Astrocyte of the spinal cord (primary cell): ENCODE data around the gene SBF1.

ENCODE experiments used
- DNase-seq: peaks from one replicate; pipeline ENCODE4 v3.0.0; 2011; ENCODE audit warnings: low read depth, low spot score
- H3K4me3 ChIP-seq: 2 replicates; pipeline ENCODE4 v1.5.1; 2011; ENCODE audit warnings: low read depth, mild to moderate bottlenecking, low read length, moderate library complexity
- in situ Hi-C: cut with HindIII; loops from 2 replicates; pipeline ENCODE4 v1.10.0; 2017; ENCODE audit warnings: low sequenced_read_pairs
- TF ChIP-seq, protein P1 (sequence below): IDR thresholded peaks from 2 replicates; pipeline ENCODE4 v1.5.1; 2012; ENCODE audit warnings: low read depth, mild to moderate bottlenecking, low read length, inconsistent platforms

The SBF1 gene

DNA sequence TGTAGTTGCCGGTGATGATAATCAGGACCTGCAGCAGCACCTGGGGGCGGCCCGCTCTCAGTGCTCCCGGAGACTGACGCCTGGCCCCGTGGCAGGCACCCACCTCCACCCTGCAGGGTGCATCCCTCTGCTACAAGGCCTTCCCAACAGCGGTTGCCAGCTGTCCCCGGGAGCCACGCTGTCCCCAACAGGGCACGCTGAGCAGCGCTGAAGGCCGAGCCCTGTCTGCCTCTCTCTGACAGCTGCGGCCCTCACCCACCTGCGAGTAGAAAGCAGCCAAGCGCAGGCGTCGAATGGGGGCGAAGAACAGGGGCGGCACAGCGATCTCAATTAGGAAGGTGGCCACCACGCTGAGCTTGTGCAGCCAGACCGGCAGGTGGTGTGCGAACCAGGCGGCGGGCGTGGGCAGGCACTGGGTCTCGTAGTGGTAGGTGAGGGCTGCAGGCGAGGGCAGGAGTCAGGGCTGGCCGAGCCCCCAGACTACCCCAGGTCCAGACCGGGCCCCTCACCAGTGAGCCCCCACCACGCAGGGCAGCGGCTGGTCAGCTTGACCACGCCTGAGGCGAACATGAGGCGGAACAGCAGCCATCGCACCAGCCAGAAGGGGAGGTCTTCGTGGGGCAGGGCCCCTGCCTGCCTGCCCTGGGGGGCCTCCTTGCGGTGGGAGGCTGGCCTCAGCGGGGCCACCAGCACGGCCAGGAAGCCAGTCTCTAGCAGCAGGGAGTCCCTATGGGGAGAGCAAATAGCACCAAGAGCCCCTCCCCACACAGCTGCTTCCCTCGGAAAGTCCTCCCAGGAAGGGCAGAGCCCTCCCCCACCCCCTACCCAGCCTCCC, 31.2 kb upstream of the SBF1 start:
- in situ Hi-C loops = no loop called here

DNA sequence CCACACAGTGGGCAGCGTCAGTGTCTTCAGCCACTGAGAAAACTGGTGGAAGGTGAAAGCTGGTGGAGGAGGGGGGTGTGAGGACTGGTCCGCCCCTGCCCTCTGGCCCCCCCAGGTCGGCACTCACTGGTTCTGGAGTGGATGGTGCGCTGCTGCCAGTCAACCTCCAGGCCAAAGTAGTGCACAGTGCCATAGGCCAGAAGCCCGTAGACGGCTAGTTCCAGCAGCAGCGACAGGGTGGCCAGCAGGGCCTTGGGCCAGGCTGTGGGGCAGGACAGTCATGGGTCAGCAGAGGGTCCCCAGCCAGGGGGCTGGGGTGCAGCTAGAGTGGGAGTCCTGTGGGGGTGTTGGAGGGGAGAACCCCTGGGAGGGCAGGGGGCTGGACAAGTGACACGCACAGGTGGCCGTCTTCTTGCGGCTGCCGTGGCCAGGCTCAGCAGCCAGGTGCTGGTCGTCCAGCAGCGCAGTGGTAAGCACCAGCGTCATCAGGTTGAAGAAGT, 30.5 kb upstream of the SBF1 start:
- no peak overlapping the region for H3K4me3 ChIP-seq
- DNase-seq = no peak
- TF ChIP-seq, protein P1, sequence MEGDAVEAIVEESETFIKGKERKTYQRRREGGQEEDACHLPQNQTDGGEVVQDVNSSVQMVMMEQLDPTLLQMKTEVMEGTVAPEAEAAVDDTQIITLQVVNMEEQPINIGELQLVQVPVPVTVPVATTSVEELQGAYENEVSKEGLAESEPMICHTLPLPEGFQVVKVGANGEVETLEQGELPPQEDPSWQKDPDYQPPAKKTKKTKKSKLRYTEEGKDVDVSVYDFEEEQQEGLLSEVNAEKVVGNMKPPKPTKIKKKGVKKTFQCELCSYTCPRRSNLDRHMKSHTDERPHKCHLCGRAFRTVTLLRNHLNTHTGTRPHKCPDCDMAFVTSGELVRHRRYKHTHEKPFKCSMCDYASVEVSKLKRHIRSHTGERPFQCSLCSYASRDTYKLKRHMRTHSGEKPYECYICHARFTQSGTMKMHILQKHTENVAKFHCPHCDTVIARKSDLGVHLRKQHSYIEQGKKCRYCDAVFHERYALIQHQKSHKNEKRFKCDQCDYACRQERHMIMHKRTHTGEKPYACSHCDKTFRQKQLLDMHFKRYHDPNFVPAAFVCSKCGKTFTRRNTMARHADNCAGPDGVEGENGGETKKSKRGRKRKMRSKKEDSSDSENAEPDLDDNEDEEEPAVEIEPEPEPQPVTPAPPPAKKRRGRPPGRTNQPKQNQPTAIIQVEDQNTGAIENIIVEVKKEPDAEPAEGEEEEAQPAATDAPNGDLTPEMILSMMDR = no peak
- in situ Hi-C loops = no loop called here

More for the DNA sequence above, 31.2 kb upstream of the SBF1 start:
- TF ChIP-seq, protein P1 = no peak
- H3K4me3 ChIP-seq = peak overlapping the region; percentile 98
- DNase-seq = no peak

DNA sequence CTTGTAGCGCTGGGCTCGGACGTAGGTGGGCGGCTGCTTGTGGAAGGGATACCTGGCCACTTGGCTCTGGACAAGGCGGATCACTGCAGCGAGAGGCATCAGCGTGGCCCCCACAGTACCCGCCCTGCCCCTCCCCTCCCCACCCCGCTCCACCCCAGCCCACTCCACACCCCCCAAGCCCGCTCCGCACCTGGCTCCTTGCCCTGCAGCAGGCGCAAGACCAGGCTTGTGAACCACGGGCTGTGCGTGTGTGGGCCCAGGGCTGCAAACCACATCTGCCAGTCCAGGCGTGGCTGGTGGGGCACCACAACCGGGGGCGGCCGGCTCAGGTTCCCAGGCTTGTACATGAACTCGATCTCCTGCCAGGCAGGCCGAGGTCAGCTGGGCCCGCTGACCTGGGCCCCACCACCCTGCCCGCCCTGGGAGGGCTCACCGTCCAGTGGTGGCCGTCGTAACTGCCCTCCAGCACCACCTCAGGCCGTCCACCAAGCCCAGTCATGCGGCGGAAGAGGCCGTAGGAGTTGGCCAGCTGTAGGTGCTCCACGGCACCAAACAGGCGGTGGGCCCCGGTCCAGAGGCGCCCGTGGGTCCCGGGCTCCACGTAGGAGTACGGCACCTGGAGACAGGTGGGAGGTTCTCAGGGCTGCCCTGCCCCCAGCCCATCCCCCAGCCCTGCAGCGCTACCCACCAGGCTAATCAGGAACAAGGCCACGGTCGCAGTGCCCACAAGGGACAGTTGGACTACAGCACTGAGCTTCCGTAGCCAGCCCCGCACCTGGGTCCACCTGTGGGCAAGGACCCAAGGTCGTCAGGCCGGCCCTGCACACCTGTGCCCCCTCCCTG, 29.8 kb upstream of the SBF1 start:
- H3K4me3 ChIP-seq = no peak overlapping the region
- DNase-seq = no peak
- in situ Hi-C loops = no loop called here
- TF ChIP-seq, protein P1 = no peak

DNA sequence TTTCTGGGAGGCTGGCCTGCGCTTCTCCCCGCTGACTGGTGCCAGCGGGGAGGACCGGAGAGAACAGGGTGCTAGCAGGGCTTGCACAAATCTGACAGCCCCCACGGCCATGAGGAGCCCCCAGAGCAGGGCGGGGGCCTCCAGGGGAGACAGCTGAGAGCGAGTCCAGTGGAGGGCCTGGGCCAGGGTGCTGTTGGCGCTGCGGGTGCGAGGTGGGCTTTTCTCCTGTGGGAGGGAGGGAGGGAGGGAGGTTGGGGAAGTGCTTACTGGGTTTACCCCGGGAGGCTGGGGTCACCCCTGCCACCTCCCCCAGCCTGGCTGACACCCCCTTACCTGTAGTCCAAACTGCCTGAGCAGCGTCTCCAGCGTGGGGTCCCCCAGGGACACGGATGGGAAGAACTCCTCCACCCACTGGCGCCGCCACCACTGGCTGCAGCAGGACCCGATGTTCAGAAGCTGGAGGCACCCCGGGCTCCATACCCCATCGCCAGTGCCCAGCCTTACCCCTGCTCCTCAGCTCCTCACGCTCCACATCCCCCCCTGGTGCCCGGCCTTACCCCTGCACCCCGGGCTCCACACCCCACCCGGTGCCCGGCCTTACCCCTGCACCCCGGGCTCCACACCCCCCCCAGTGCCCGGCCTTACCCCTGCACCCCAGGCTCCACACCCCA, 28.8 kb upstream of the SBF1 start:
- in situ Hi-C loops = no loop called here
- no peak overlapping the region for H3K4me3 ChIP-seq
- TF ChIP-seq, protein P1 = peak; percentile 14
- no peak for DNase-seq

DNA sequence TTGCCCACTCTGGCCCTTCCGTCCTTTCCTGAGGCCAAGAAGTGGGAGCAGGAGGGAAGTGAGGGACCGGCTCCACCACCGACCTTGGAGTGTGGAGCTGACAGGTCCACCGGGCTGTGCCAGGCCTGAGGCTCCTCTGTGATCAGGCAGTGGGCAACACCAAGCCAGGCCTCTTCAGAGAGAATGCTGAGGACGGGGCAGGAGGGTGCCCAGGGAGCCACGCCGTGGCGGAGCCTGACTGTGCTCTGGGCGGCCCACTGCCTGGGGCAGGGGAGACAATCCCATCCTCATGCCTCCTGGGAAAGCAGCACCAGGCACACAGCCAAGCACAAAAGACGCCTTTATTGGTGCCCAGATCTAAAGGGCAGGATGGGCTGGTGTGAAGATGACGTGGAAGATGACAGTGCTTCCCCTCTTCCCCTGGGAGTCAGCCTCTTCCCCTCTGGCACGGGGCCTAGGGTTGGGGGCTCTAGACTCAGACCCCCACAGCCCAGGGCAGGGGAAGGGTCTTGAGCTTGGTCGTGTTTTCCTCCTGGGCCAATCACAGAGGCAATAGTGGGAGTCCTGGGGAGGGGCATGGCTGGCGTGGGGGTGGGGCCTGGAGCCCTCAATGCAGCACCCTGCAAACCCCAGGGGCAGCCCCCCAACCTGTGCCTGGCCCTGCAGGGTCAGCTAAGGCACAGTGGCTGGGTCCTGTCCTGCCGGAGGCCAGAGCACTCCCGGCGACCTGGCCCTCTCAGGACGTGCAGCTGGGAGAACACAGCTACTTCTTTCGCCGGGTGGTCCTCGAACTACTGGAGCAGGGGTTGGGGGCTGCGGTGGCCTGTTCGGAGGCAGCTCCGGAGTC, 28.0 kb upstream of the SBF1 start:
- H3K4me3 ChIP-seq = no peak overlapping the region
- no peak for DNase-seq
- TF ChIP-seq, protein P1 = no peak
- in situ Hi-C loops = no loop called here
